GM19099 (cell line): ENCODE data around the gene CHST9.

ENCODE experiments used
- POLR2A ChIP-seq: IDR thresholded peaks from 3 replicates; pipeline ENCODE4 v1.6.1; 2011; ENCODE audit warnings: low read depth; ENCODE audit not compliant: insufficient read length; ENCODE audit errors: extremely low read depth

The CHST9 gene

GRCh38 chr18:26956863-26957262 is 228.2 kb downstream of the CHST9 start:
- no peak for TF ChIP-seq POLR2A

DNA sequence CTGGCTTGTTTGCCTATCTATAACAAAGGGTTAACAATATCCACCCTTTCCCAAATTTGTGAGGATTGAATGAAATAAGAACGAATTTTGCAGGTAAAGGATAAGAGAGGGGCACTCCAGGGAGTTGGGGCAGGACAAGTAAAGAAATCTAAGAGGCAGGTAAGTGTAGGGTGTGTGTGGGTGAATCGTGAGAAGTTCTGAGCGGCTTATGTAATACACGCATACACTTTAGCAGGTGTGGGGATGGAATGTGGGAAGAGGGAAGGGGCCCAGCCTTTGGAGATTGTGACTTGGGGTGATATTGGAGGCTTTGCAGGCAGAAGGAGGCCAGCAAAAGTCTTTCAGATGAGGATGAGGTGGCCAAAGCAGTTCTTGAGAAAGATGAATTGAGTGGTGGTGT is 236.4 kb downstream of the CHST9 start:
- no peak for TF ChIP-seq POLR2A

DNA sequence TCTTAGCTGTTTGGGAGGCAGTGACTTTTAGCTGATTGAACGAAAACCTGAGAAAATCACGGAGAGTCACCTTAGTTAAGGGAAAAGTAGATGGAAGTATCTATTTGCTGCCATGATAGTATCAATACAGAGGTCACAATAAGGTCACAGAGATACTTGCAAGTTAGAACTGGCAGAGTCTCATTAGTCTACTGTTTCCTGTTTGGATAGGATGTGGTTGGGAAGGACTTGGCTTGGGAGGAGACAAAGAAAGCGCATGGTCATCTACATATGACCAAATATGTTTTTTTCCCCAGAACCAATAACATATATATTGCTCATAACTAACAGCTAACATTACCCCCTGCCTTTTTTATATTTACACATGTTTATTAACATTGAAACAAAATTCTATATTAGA is 241.2 kb downstream of the CHST9 start:
- no peak for TF ChIP-seq POLR2A

GRCh38 chr18:26941584-26941983 is 243.5 kb downstream of the CHST9 start:
- no peak for TF ChIP-seq POLR2A

- TF ChIP-seq POLR2A: no peak
Observed at GRCh38 chr18:26940744-26941398, 244.2 kb downstream of the CHST9 start.

DNA sequence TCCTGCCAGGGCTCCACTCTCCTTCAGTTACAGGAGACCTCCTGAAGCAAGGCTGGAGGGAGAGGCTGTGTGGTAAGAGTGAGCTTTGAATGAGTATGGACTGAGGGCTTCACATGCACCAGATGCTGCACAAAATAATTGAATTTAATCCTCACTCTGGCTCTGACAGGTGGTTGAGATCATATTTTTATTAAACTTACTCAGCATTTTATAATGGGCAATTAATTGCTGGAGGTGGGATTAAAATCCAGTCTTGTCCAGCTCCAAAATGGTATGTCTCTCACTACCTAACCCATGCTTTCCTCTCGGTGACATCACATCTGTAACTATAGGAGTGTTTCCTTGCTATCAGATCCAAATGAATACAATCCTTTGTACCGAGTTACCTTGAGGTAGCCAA is 253.4 kb downstream of the CHST9 start:
- no peak for TF ChIP-seq POLR2A

DNA sequence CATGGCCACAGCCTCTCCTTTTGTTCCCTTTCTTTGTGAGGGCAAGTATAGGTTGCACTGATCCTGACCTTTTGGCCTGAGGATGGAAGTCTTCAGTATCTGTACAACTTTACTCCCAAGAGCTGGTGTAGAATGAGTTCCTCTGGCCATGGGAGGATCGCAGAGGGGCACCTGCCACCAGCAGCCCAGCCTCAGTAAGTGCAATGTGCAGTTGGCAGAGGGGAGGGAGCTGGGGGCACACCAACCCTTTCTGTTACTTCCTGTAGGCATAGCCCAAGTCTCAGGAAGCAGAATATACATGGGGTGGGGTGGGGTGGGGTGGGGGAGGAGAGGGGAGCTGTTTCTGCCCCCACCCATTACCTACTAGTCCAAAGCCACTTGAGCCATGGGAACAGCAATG is 254.5 kb downstream of the CHST9 start:
- no peak for TF ChIP-seq POLR2A

GRCh38 chr18:26928670-26929313 is 256.3 kb downstream of the CHST9 start:
- no peak for TF ChIP-seq POLR2A

GRCh38 chr18:26926066-26926675 is 258.9 kb downstream of the CHST9 start:
- TF ChIP-seq POLR2A: no peak

DNA sequence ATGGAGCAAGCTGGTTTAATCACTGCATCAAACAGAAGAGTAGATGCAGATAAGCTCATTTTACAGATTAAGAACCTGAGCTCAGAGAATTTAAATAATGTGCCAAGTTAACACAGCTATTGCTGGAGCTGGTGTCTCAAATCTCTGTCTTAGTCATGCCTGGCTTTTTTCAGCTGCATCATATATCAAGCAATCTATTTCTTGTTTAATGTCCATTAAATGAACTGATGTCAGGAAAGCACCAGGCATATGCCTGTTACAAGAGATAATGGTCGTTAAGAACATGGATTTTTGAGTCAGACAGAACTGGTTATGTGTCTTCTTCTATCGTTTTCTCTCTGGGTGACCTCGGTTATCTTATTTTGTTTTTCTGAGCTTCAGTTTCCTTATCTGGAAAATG is 259.8 kb downstream of the CHST9 start:
- no peak for TF ChIP-seq POLR2A

DNA sequence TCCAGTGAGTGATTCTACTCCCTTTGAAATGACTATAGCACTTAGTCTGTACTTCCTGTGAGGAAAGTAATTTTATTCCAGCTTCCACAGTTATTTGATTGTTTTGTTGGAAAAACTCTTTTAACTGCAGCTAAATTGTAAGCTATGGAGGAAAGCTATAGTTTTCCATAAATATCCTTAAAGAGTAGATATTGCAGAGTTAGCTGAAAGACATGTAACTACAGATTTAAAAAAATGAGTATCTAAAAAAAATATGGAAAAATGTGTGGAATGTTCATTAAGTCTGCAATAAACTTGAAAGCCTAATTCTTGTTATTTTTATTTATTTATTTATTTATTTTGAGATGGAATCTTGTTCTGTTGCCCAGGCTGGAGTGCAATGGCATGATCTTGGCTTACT is 262.8 kb downstream of the CHST9 start:
- no peak for TF ChIP-seq POLR2A

GRCh38 chr18:26920644-26921043 is 264.5 kb downstream of the CHST9 start:
- TF ChIP-seq POLR2A: no peak

DNA sequence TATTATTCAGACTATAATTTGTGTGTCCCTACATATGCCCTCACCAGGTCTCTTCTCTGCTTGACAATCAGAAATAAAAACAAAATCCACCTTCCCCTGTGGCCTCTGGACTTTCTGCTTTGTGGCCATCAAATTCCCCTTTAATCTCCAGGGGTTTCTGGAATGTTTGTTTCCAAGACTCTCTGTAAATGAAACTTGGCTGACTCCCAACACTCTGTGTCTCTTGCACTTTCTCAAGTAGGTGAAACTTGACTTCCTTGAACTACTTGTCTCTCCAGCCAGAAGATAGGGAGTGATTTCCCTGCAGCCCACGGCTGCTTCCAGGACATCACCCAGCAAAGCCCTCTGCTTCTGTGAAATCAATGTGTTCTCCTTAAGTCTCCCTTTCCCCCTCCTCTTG is 265.5 kb downstream of the CHST9 start:
- TF ChIP-seq POLR2A: no peak

GRCh38 chr18:26919201-26919600 is 265.9 kb downstream of the CHST9 start:
- no peak for TF ChIP-seq POLR2A

DNA sequence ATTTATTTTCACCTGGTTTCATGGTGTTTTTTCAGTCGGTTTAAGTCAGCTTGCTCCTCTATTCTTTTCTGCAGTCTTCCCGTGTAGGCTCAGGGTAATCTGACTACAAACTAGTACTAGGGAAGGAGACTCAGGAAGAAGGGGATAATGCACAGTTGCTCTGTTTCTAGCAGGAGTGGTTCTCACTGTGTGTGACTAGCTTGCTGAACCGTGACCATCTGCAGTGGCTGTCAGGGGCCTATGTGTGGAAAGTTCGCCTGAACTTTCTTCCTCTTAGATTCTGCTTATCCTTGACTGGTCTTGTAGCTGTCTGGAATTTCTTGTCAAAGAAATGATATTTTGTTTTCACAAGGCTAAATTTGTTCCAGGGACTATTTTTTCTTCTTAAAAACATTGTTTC is 273.3 kb downstream of the CHST9 start:
- TF ChIP-seq POLR2A: no peak

- TF ChIP-seq POLR2A: no peak
Observed at GRCh38 chr18:26909599-26910290, 275.4 kb downstream of the CHST9 start.
